H1 (cell line): Measurements from ENCODE around the gene E2F2. TPM values are rescaled to one million over a fixed set of nuclear protein-coding genes. Genes with fewer than 3 reads are reported as not detected.
"Not testable (repeated sequence)": the region's sequence is repeated elsewhere in the genome, so short reads cannot be mapped to it uniquely, and the experiment has no call there.

Experiments
- CTCF ChIA-PET: fragments of 300-600 bp; sonication (Branson Sonifier 250); formaldehyde crosslinking; loops from one replicate; lab custom pipeline; 2021; ENCODE audit not compliant: partially characterized antibody; lab: Charles Lee
- POLR2A ChIA-PET: fragments of 300-600 bp; sonication (Branson Sonifier 250); formaldehyde crosslinking; loops from one replicate; lab custom pipeline; 2021; ENCODE audit warnings: inconsistent platforms; ENCODE audit not compliant: partially characterized antibody; lab: Charles Lee
- DNase-seq, 2 experiments: peaks; one replicate each; pipeline versions ENCODE4 v3.0.0 to v3.0.0-alpha.2; 2010 to 2022; ENCODE audit warnings: low spot score in 2 of 2, low read depth in 1 of 2, mixed read lengths in 1 of 2
- FAIRE-seq: peaks from 2 replicates; lab custom pipeline; 2011; peaks lifted over from hg19 to GRCh38; lab: Jason Lieb, UNC
- H2AFZ ChIP-seq: 2 replicates; pipeline ENCODE4 v1.8.1; 2012; ENCODE audit warnings: low read length, inconsistent platforms
- H2AK5ac ChIP-seq: 2 replicates; pipeline ENCODE4 v1.6.1; 2013; ENCODE audit warnings: low read depth, low read length
- H2BK120ac ChIP-seq: replicated peaks from 2 replicates; pipeline ENCODE3; 2013; ENCODE audit warnings: low read depth, low read length, inconsistent platforms
- H2BK12ac ChIP-seq: 2 replicates; pipeline ENCODE4 v1.6.1; 2013; ENCODE audit warnings: low read depth, low read length
- H2BK15ac ChIP-seq: 2 replicates; pipeline ENCODE4 v1.6.1; 2013; ENCODE audit warnings: low read length
- H2BK20ac ChIP-seq: 2 replicates; pipeline ENCODE4 v1.6.1; 2013; ENCODE audit warnings: low read length
- H2BK5ac ChIP-seq: 2 replicates; pipeline ENCODE4 v1.6.1; 2013; ENCODE audit warnings: low read depth, low read length
- H3K14ac ChIP-seq: 2 replicates; pipeline ENCODE4 v1.6.1; 2013; ENCODE audit warnings: inconsistent platforms; ENCODE audit not compliant: insufficient read length
- H3K18ac ChIP-seq: 2 replicates; pipeline ENCODE4 v1.6.1; 2013; ENCODE audit warnings: low read length; ENCODE audit errors: extremely low read depth
- H3K23ac ChIP-seq: 2 replicates; pipeline ENCODE4 v1.6.1; 2013; ENCODE audit warnings: inconsistent platforms; ENCODE audit not compliant: insufficient read length
- H3K23me2 ChIP-seq: 2 replicates; pipeline ENCODE4 v1.6.1; 2013; ENCODE audit warnings: low read depth, low read length
- H3K27ac ChIP-seq: 2 replicates; pipeline ENCODE4 v1.6.1; 2011; ENCODE audit warnings: low read depth, low read length, inconsistent platforms
- H3K27me3 ChIP-seq, 4 experiments: replicated peaks in 1 of 4; 1 replicate in 1 of 4; 2 replicates in 3 of 4; pipeline versions ENCODE4 v1.6.1 to v1.8.1; 2011 to 2013; ENCODE audit warnings: low read length in 3 of 4, mild to moderate bottlenecking in 3 of 4, inconsistent platforms in 2 of 4, mixed read lengths in 2 of 4, moderate library complexity in 1 of 4; ENCODE audit not compliant: control insufficient read depth in 3 of 4, insufficient read depth in 3 of 4; ENCODE audit errors: extremely low read depth in 1 of 4
- H3K36me3 ChIP-seq, 4 experiments: 2 replicates each; pipeline versions ENCODE4 v1.6.1 to v1.8.1; 2011 to 2013; ENCODE audit warnings: mild to moderate bottlenecking in 4 of 4, low read length in 3 of 4, moderate library complexity in 2 of 4, control low read depth in 1 of 4, inconsistent platforms in 1 of 4; ENCODE audit not compliant: insufficient read depth in 4 of 4, control insufficient read depth in 2 of 4
- H3K4ac ChIP-seq: replicated peaks from 2 replicates; pipeline ENCODE3; 2013; ENCODE audit warnings: low read length, low read depth, mixed read lengths, inconsistent platforms; ENCODE audit not compliant: insufficient read length
- H3K4me1 ChIP-seq, 4 experiments: replicated peaks in 1 of 4; 1 replicate in 1 of 4; 2 replicates in 3 of 4; pipeline versions ENCODE4 v1.6.1 to v1.8.1; 2011 to 2013; ENCODE audit warnings: low read length in 3 of 4, inconsistent platforms in 2 of 4, mixed read lengths in 1 of 4; ENCODE audit not compliant: insufficient read depth in 4 of 4, control insufficient read depth in 3 of 4
- H3K4me2 ChIP-seq, 2 experiments: 2 replicates each; pipeline versions ENCODE4 v1.6.1 to v1.8.1; 2011 to 2013; ENCODE audit warnings: low read depth in 2 of 2, low read length in 2 of 2, control low read depth in 1 of 2, inconsistent platforms in 1 of 2, mild to moderate bottlenecking in 1 of 2; ENCODE audit not compliant: insufficient read depth in 1 of 2
- H3K4me3 ChIP-seq, 4 experiments: fragments of 200-600, 300-600 bp in 1 of 4; sonication (generic), shearing (Covaris generic), sonication (Bioruptor Twin) in 1 of 4; 2 replicates each; pipeline versions ENCODE4 v1.5.1 to v1.8.1; 2011 to 2016; ENCODE audit warnings: low read length in 4 of 4, low read depth in 3 of 4, control low read depth in 2 of 4, inconsistent platforms in 2 of 4, mild to moderate bottlenecking in 2 of 4, mixed read lengths in 1 of 4, moderate library complexity in 1 of 4; ENCODE audit not compliant: insufficient read depth in 2 of 4; ENCODE audit errors: extremely low read depth in 1 of 4
- H3K56ac ChIP-seq: replicated peaks from 2 replicates; pipeline ENCODE3; 2013; ENCODE audit warnings: low read depth, mild to moderate bottlenecking, mixed read lengths, low read length, inconsistent platforms; ENCODE audit not compliant: insufficient read length
- H3K79me1 ChIP-seq: 2 replicates; pipeline ENCODE4 v1.6.1; 2013; ENCODE audit warnings: low read depth, low read length, control low read depth
- H3K79me2 ChIP-seq, 2 experiments: 2 replicates each; pipeline versions ENCODE4 v1.6.1 to v1.8.1; 2012 to 2013; ENCODE audit warnings: low read length in 2 of 2, mild to moderate bottlenecking in 2 of 2, inconsistent platforms in 1 of 2; ENCODE audit not compliant: insufficient read depth in 2 of 2, control insufficient read depth in 1 of 2
- H3K9ac ChIP-seq, 4 experiments: replicated peaks in 1 of 4; 1 replicate in 1 of 4; 2 replicates in 3 of 4; pipeline versions ENCODE4 v1.6.1 to v1.8.1; 2011 to 2013; ENCODE audit warnings: low read depth in 3 of 4, low read length in 3 of 4, control low read depth in 2 of 4, mild to moderate bottlenecking in 2 of 4, moderate library complexity in 2 of 4, inconsistent platforms in 1 of 4; ENCODE audit errors: extremely low read depth in 1 of 4
- H3K9me3 ChIP-seq, 2 experiments: 2 replicates each; pipeline versions ENCODE4 v1.6.1 to v1.8.1; 2012 to 2013; ENCODE audit warnings: mild to moderate bottlenecking in 2 of 2, moderate library complexity in 2 of 2, control low read depth in 1 of 2, inconsistent platforms in 1 of 2, low read depth in 1 of 2, low read length in 1 of 2, mixed read lengths in 1 of 2; ENCODE audit not compliant: insufficient read depth in 2 of 2
- H4K20me1 ChIP-seq, 2 experiments: replicated peaks in 1 of 2; 2 replicates each; pipeline versions ENCODE3 to v1.8.1; 2011 to 2013; ENCODE audit warnings: inconsistent platforms in 2 of 2, low read length in 2 of 2, mild to moderate bottlenecking in 1 of 2; ENCODE audit not compliant: insufficient read depth in 2 of 2, control insufficient read depth in 1 of 2
- H4K5ac ChIP-seq: 2 replicates; pipeline ENCODE4 v1.6.1; 2013; ENCODE audit warnings: low read length, low read depth, mixed read lengths, inconsistent platforms; ENCODE audit not compliant: insufficient read length
- H4K8ac ChIP-seq: 2 replicates; pipeline ENCODE4 v1.8.0; 2013; ENCODE audit warnings: mild to moderate bottlenecking, moderate library complexity, low read length, inconsistent platforms; ENCODE audit not compliant: insufficient read depth; ENCODE audit errors: extremely low read depth
- H4K91ac ChIP-seq: replicated peaks from 2 replicates; pipeline ENCODE3; 2013; ENCODE audit warnings: low read length, mixed read lengths, inconsistent platforms; ENCODE audit not compliant: insufficient read length
- JUND ChIP-seq: IDR thresholded peaks from 2 replicates; pipeline ENCODE4 v1.6.1; 2011; ENCODE audit warnings: mild to moderate bottlenecking, improper control_type of control experiment, low read length
- TEAD4 ChIP-seq: IDR thresholded peaks from 2 replicates; pipeline ENCODE4 v1.6.1; 2012; ENCODE audit warnings: low read depth, low read length, inconsistent platforms, mixed read lengths
- WGBS, 2 experiments: shearing (Covaris generic) in 1 of 2; methylation state at CpG; one replicate each; pipeline versions ENCODE4 v1.1.6 to v1.1.7; 2013 to 2015; ENCODE audit warnings: low lambda C conversion rate in 2 of 2, mixed read lengths in 2 of 2, inconsistent platforms in 1 of 2, low coverage in 1 of 2, missing lambda C conversion rate in 1 of 2; ENCODE audit not compliant: insufficient replicate concordance in 2 of 2, insufficient coverage in 1 of 2, insufficient read length in 1 of 2; ENCODE audit errors: extremely low coverage in 1 of 2, missing lambda C conversion rate in 1 of 2; 5-methylcytosine and 5-hydroxymethylcytosine counted together
- polyA plus RNA-seq, 7 experiments: library from polyadenylated mRNA; depleted of rRNA in 3 of 7; stranded (reverse) in 5 of 7; unstranded in 2 of 7; fragments of >200 nt in 5 of 7; fragments of 200-250 nt in 2 of 7; gene quantifications; 1 replicate in 5 of 7; 2 replicates in 1 of 7; 4 replicates in 1 of 7; pipeline versions ENCODE4 v1.2.1 to v1.2.3, GENCODE V29; 2011 to 2013; ENCODE audit warnings: missing spikeins in 2 of 7, mixed read lengths in 2 of 7
- total RNA-seq: library from RNA; stranded (reverse); fragmentation: NEBNext Ultra II Directional; extraction: Animal tissue kit (Norgen Biotek cat#: 25700); gene quantifications from 2 replicates; pipeline ENCODE4 v1.2.1, GENCODE V29; 2021
- TF ChIP-seq, protein P1 (sequence below), 3 experiments: IDR thresholded peaks; 1 replicate in 2 of 3; 2 replicates in 1 of 3; pipeline versions ENCODE4 v1.5.1 to v1.6.1; 2011; ENCODE audit warnings: low read length in 3 of 3, mild to moderate bottlenecking in 3 of 3, inconsistent platforms in 2 of 3, low read depth in 1 of 3, moderate library complexity in 1 of 3; ENCODE audit not compliant: insufficient read depth in 1 of 3; ENCODE audit errors: control extremely low read depth in 1 of 3

The E2F2 gene
- total and polyA plus RNA-seq, 2 of the 8 experiments (the other 6 are each of a cell fraction or from before 2014, with no cell fraction given), result 1.8 to 7.0 TPM

DNA sequence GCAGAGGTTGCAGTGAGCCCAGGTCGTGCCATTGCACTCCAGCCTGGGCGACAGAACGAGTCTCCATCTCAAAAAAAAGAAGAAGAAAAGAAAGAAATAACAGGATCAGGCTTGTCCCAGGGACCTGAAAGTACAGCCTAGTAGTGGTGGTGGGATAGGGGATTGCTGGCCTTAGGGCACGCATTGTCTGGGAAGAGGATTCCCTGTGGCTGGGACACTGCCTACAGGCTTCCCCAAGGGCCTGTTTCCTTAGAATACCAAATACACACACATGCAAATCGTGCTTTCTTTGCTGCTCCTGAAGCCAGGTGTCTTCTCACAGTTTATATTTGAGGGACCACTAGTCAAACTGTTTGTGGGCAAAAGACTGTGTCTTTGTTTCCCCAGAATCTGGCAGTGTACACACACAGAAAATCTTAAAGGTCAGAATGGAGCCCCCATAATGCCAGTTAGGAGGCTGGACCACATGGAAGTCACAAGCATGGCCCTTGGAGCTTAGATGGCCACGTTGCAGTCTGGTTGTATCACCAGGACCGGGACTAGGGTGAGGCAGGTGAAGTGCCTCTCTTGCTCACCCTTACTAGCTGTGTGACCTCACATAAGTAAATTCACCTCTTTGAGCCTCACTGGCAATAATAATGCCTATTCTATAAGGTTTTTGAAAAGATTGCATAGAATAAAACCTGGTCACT, 34.4 kb downstream of the E2F2 start (continued):
- TF ChIP-seq, protein P1, sequence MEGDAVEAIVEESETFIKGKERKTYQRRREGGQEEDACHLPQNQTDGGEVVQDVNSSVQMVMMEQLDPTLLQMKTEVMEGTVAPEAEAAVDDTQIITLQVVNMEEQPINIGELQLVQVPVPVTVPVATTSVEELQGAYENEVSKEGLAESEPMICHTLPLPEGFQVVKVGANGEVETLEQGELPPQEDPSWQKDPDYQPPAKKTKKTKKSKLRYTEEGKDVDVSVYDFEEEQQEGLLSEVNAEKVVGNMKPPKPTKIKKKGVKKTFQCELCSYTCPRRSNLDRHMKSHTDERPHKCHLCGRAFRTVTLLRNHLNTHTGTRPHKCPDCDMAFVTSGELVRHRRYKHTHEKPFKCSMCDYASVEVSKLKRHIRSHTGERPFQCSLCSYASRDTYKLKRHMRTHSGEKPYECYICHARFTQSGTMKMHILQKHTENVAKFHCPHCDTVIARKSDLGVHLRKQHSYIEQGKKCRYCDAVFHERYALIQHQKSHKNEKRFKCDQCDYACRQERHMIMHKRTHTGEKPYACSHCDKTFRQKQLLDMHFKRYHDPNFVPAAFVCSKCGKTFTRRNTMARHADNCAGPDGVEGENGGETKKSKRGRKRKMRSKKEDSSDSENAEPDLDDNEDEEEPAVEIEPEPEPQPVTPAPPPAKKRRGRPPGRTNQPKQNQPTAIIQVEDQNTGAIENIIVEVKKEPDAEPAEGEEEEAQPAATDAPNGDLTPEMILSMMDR (IDR thresholded peaks at IDR 0.05; ENCODE audit: control extremely low read depth in 1 of 3, insufficient read depth in 1 of 3, low read depth in 1 of 3, low read length in 3 of 3), result no peak
- TF ChIP-seq TEAD4, result no peak
- no peak for TF ChIP-seq JUND

GRCh38 chr1:23494836-23495235, 36.2 kb downstream of the E2F2 start:
- H2AK5ac ChIP-seq, H3K9ac ChIP-seq, H3K14ac ChIP-seq, H3K9me3 ChIP-seq, H3K79me2 ChIP-seq, H2BK12ac ChIP-seq, H3K4me1 ChIP-seq, H3K27me3 ChIP-seq, H3K79me1 ChIP-seq, H2BK15ac ChIP-seq, H3K4ac ChIP-seq, H4K20me1 ChIP-seq, H2AFZ ChIP-seq, H4K5ac ChIP-seq, FAIRE-seq, H3K23ac ChIP-seq, H2BK120ac ChIP-seq, POLR2A ChIA-PET, DNase-seq, H3K4me3 ChIP-seq, H3K18ac ChIP-seq, H3K56ac ChIP-seq, H3K4me2 ChIP-seq, H2BK5ac ChIP-seq, H3K27ac ChIP-seq, H3K36me3 ChIP-seq, H4K8ac ChIP-seq, H4K91ac ChIP-seq, H2BK20ac ChIP-seq, H3K23me2 ChIP-seq: not testable (repeated sequence)
- WGBS, 2 experiments, result 76% methylated on average over 6 of the region's 6 CpGs; no CpG with 5 or more reads in 1 of the 2 experiments
- CTCF ChIA-PET, result interaction anchor here (0.6 to 11.5 kb wide), 10 partner anchors 8 to 205 kb away, joined by 3 to 230 read pairs (median 4); partner anchors contain the start of gene E2F2
